Measurements from ENCODE around the gene VN1R5. TPM values are rescaled to one million over a fixed set of nuclear protein-coding genes. Genes with fewer than 3 reads are reported as not detected.

VN1R5 gene
- not detected for total RNA-seq

DNA sequence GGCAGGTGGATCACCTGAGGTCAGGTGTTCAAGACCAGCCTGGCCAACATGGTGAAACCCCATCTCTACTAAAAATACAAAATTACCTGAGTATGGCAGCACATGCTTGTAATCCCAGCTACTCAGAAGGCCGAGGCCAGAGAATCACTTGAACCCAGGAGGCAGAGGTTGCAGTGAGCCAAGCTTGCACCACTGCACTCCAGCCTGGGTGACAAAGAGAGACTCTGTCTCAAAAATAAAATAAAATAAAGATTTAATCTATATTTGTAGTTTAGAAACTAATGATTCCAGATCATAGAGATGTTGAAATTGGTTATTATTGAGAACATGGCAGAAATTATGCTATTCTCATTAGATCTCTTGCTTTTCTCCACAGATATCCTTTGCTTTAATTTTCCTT lies at the start of gene VN1R5:
Gene VN1R5, plus strand, starts transcription at position 301 of the 400 bp plus-strand sequence.

Small RNAs within 50 kb of the gene (small RNA-seq; reads per million reads assigned to genes)
- gene RF00019 (ENCODE audit: low replicate concordance), result not detected

Other genes starting within 250 kb of the VN1R5 start
- gene ZNF695, start 248.0 kb upstream of the VN1R5 start, total RNA-seq, result 4.2 TPM
- gene ZNF670, start 177.3 kb upstream of the VN1R5 start, total RNA-seq, result 5.1 TPM
- 12.3 TPM for gene ZNF669, start 151.7 kb upstream of the VN1R5 start, total RNA-seq
- gene ZNF124, start 84.1 kb upstream of the VN1R5 start, total RNA-seq, result 160 TPM
- 61.6 TPM for gene ZNF496, start 75.8 kb downstream of the VN1R5 start, total RNA-seq
- gene NLRP3, start 160.1 kb downstream of the VN1R5 start, total RNA-seq, result 4.0 TPM
- not detected for gene OR2B11, start 202.0 kb downstream of the VN1R5 start, total RNA-seq

Measured in metanephros (tissue), 2 donors.